Astrocyte of the spinal cord (primary cell): ENCODE measurements around the gene PRKCE.

Source experiments
- DNase-seq: peaks from one replicate; pipeline ENCODE4 v3.0.0; 2011; ENCODE audit warnings: low read depth, low spot score
- H3K4me3 ChIP-seq: 2 replicates; pipeline ENCODE4 v1.5.1; 2011; ENCODE audit warnings: low read depth, mild to moderate bottlenecking, low read length, moderate library complexity
- CTCF ChIP-seq: IDR thresholded peaks from 2 replicates; pipeline ENCODE4 v1.5.1; 2012; ENCODE audit warnings: low read depth, mild to moderate bottlenecking, low read length, inconsistent platforms
- in situ Hi-C: cut with HindIII; loops from 2 replicates; pipeline ENCODE4 v1.10.0; 2017; ENCODE audit warnings: low sequenced_read_pairs

The PRKCE gene

GRCh38 chr2:45845566-45845965 is 194.1 kb downstream of the PRKCE start:
- TF ChIP-seq CTCF = no peak
- H3K4me3 ChIP-seq = no peak overlapping the region
- no peak for DNase-seq
- in situ Hi-C loops = no loop called here

GRCh38 chr2:45849491-45850283 is 198.2 kb downstream of the PRKCE start:
- no peak for TF ChIP-seq CTCF
- peak; percentile 73 for DNase-seq
- no peak overlapping the region for H3K4me3 ChIP-seq
- in situ Hi-C loops = no loop called here

- in situ Hi-C loops = no loop called here
- TF ChIP-seq CTCF = no peak
These were observed 199.1 kb downstream of the PRKCE start for GRCh38 chr2:45850558-45850957.

GRCh38 chr2:45851111-45851510 is 199.6 kb downstream of the PRKCE start:
- peak; percentile 8 for DNase-seq
- in situ Hi-C loops = no loop called here
- no peak for TF ChIP-seq CTCF
- H3K4me3 ChIP-seq = no peak overlapping the region

More at GRCh38 chr2:45850558-45850957, 199.1 kb downstream of the PRKCE start:
- DNase-seq = no peak
- no peak overlapping the region for H3K4me3 ChIP-seq

GRCh38 chr2:45851576-45852304 is 200.3 kb downstream of the PRKCE start:
- H3K4me3 ChIP-seq = no peak overlapping the region
- TF ChIP-seq CTCF = no peak
- peak; percentile 82 for DNase-seq
- in situ Hi-C loops = no loop called here

GRCh38 chr2:45852450-45853150 is 201.1 kb downstream of the PRKCE start:
- DNase-seq = peak; percentile 7
- H3K4me3 ChIP-seq = no peak overlapping the region
- TF ChIP-seq CTCF = no peak
- in situ Hi-C loops = no loop called here
